GM18868 (cell line): ENCODE measurements around the gene ATXN7L1.

Experiments used
- ATAC-seq: cut with Tn5 transposase; IDR thresholded peaks from one replicate; pipeline ENCODE4 v1.9.1; 2021; ENCODE audit warnings: mild to moderate bottlenecking, moderate library complexity; ENCODE audit not compliant: unreplicated experiment

Gene ATXN7L1

GRCh38 chr7:105653441-105654005 lies 222.9 kb downstream of the ATXN7L1 start:
- no peak for ATAC-seq

DNA sequence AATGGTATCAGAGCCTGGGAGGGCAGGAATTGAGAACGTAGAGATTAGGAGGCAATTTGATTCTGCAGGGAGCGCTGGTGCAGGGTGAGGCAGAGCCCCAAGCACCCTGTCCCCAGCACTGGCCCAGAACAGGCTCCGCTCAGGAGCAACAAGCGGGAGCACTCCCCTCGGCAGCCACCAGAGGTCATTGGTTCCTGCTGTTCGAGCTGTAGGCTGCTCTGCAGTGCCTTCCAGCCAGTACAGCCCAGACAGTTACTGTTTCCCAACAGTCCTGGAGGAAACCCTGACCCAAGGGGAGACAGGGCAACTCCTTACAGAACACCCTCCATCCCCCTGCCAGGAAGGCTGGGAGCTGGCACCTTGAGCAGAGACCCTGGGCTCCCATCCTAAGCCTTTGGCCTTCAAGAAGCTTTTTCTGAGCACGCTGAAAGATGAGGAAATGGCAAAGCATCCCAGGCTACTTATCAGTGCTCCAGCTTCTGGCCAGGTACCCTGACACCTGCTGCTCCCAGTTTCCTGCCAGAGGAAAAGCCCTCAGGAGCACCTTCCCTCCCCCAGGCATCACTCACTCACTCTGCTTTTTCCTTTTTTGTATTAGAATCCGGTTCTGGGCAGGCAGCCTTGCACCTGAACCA lies 223.9 kb downstream of the ATXN7L1 start:
- peak; percentile 87 for ATAC-seq

GRCh38 chr7:105651798-105652197 lies 224.6 kb downstream of the ATXN7L1 start:
- ATAC-seq: no peak

GRCh38 chr7:105650382-105650970 lies 225.9 kb downstream of the ATXN7L1 start:
- ATAC-seq: no peak

- no peak for ATAC-seq
Observed at GRCh38 chr7:105649727-105650381, 226.5 kb downstream of the ATXN7L1 start.

DNA sequence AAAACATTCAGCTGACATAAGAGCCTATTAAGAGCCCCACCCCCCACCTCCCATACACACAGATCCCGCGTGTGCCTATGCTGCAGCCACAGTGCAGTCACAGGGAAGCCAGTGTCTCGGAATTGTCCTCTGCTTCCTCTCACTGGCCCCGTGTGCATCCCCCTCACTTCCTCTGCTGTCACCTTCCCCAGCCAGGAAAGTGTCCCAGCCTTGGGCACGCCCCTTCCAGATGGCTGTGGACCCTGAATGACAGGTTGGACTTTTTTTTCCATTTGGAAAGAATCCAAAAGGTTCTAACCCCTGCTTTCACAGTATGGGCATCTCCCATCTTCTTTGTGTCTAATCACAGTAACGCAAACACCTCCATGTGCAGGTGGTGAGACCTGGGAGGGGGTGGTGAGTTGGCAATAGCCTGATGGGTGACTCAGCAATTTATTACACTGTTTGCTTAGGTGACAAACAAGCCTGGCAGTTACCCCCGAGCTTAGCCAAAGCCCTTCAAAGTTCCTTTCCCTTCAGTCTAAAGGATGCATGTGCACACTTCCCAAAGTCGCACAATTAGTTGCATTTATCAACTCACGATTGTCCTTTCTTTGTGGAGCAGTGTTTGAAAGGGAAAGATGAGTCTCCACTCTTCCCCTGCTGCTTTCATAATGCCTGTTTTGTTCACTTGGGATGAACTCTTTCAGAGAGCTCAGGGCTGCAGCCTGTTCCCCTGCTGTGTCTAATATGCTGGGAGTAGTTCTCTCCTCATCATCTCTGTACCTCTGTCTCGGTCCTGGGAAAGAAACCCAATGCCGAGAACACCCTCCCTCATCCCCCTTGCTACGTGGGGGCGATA lies 227.6 kb downstream of the ATXN7L1 start:
- ATAC-seq: no peak

DNA sequence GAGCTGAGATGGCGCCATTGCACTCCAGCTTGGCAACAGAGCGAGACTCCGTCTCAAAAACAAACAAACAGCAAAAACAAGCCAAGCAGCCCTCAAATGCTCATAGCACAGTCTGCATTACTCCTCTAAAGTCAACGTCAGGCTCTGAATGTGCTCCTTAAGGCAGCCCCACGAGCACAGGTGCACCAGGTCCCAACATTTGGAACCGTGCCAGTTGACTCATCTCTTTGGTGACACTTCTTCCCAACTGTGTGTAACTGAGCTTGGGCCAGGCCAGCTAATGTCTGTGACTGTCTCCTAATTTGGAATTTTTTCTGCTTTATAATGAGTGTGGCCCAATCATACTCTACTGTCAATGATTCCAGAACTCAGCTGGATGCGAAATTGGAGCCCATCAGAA lies 228.8 kb downstream of the ATXN7L1 start:
- ATAC-seq: no peak

DNA sequence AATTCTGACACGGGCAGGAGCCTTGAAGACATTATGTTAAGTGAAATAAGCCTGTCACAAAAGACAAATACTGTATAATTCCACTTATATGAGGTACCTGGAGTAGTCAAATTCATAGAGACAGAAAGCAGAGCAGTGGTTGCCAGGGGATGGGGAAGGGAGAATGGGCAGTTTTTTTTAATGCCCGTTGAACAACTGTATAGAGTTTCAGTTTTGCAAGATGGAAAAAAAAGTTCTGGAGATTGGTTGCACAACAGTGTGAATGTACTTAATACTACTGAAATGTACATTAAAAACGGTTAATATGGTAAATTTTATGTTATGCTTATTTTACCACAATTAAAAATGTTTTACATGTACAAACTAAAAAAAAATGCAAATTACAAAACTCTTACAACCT lies 231.5 kb downstream of the ATXN7L1 start:
- ATAC-seq: no peak

DNA sequence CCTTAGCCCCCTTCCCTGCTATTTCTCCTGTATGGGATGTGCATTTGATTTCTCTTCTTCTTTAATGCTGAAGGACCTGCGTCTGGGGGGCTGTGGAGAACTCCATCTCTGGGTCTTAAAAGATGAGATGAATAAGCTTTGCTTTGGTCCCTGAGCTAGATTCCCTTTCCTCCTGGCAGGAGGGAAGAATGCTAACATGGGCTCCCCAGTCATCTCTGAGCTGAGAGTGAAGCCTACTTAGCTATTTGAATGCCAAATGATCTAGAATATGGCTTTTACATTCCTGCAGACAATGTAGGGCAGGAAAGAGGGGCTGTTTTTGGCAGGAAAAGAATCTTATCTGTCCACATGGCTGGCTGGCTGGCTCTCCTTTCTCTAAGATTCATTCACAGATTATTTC lies 232.5 kb downstream of the ATXN7L1 start:
- no peak for ATAC-seq

DNA sequence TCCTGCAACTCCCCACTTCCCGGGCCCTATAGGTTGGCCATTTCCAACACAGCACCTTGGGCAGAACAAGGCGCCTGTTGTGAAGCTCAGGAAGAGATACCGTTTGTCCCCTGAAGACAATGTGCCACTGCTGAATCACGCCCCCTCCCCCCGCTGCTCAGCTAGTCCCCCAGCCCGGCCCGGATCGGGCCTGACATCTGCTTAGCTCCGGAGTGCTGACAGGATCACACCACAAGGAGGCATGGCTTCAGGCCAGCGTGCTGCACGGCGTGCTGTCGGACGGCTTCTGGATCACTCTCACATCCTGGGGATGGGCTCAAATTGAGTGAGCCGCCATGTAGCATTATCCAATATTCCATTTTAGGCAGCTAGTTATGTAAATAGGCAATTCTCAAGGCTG lies 233.0 kb downstream of the ATXN7L1 start:
- ATAC-seq: no peak

DNA sequence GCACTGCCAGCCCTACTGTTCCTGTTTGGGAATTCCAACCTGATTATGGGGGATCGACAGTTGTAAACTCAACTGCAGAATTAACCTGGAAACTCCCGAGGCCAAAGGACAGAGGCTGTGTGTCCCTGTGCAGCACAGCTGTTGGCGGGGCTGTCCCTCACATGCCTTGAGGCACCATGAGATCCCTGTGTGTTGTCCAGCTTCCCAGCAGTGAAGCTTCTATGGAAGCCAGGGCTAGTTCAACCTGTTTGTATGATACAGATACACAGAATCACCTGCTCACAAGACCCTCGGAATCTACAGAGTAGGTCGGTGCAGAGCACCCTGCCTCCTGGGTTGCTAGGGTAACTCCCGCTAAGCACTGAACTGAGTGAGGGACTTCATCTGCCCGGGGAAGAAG lies 234.1 kb downstream of the ATXN7L1 start:
- no peak for ATAC-seq

GRCh38 chr7:105640956-105641810 lies 235.2 kb downstream of the ATXN7L1 start:
- ATAC-seq: no peak

DNA sequence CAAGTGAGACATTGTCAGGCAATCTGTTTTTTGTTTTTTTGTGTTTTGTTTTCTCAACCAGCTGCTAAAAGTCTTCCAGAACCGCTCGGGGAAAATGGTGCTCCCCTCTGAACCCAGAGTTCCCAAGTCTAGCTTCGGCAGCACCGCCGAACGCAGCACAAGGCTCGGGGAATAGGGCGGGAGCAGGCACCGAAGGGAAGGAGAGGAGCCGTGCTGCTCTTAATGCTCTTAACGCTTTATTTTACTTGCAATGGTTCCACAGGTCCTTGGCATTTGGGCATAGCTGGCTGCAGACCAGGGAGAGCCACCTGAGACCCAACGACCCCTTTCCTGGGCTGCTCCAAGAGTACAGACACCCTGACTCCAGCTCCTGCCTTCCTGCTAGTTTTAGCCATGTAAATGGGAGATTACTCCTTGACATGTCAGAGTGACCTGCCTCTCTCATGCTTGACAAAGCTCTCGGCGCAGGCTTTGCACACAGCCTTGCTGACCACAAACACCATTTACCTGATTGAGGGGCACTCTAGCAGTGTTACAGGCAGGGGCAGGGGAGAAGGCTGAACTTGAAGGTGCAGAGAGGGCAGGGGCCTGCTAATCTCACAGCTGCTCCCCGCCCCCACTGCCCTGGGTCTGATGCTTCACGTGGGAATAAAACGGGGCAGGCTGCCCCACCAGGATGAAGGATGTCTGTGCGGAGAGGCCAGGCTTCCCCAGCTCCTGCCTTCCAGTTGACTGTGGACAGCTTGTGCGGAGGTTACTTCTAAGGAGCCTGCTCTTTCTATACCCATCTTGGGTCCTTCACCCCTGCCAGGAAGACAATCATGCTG lies 236.5 kb downstream of the ATXN7L1 start:
- no peak for ATAC-seq

GRCh38 chr7:105638902-105639495 lies 237.4 kb downstream of the ATXN7L1 start:
- no peak for ATAC-seq

DNA sequence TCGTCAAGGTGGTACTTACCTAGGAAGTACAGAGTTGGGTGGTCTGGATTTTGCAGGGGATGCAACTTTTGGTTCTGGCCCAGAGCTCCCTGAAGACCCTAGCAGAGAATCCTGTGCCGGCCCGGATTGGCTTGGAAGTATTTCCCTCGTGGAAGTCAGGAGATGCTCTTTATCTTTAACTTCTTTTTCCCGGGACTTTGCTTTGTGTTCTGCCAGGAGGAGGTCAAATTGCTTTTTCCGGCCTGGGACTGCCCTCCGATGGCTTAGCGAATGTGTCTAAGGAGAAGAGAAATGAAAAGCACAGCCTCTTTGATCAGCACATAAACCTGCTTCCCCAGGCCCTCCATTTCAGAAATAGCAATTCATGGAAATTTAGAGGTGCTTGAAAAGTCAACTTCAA lies 238.1 kb downstream of the ATXN7L1 start:
- no peak for ATAC-seq

GRCh38 chr7:105637755-105638154 lies 238.6 kb downstream of the ATXN7L1 start:
- no peak for ATAC-seq

DNA sequence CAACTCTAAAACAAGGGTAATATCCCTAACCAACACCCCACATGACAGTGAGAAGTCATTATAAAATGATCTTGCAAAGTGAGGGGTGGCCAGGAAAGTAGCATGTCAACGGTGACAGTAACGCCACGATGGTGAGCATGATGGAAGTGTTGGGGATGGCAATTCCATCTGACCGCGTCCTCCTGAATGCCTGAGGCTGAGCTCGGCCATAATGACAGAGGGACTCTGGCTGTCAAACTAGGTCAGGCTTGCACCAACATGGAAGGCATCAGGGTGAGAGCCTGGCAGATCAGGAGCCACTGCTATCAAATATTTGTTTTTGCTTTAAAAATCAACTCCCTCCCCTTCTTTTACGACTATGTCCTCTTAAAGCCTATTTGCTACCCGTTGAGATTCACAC lies 239.4 kb downstream of the ATXN7L1 start:
- no peak for ATAC-seq

- ATAC-seq: no peak
Observed at GRCh38 chr7:105635197-105635596, 241.2 kb downstream of the ATXN7L1 start.

- ATAC-seq: no peak
Observed at GRCh38 chr7:105625986-105626385, 250.4 kb downstream of the ATXN7L1 start.
